Right ventricle myocardium inferior (tissue), 1 donor: ENCODE measurements around the gene TCTN3. TPM values are rescaled to one million over a fixed set of nuclear protein-coding genes. Genes with fewer than 3 reads are reported as not detected.
"Not testable (repeated sequence)": the region's sequence is repeated elsewhere in the genome, so short reads cannot be mapped to it uniquely, and the experiment has no call there.

ENCODE experiments used
- ATAC-seq: fragments of 200-7000 bp; cut with Tn5 transposase; one replicate; pipeline ENCODE4 v1.9.1; 2020; ENCODE audit warnings: mild to moderate bottlenecking, moderate library complexity
- DNase-seq: peaks from one replicate; pipeline ENCODE4 v3.0.0; 2021; ENCODE audit errors: missing footprints
- intact Hi-C: fragments of 100-400 bp; cut with DNase I; formaldehyde crosslinking; loops from one replicate; pipeline ENCODE4 v1.11.0; 2022
- total RNA-seq: library from RNA; stranded (reverse); fragmentation: NEBNext Ultra II Directional; extraction: Animal tissue kit (Norgen Biotek cat#: 25700); gene quantifications from one replicate; pipeline ENCODE4 v1.2.1, GENCODE V29; 2021
- donor health status: DM: no; HTN: yes; CAD: no; lungs with severe emphysema.

Gene TCTN3
- total RNA-seq, 1 donor from 2014 or later = 9.7 TPM

- DNase-seq (no peak), ATAC-seq (no peak)
- intact Hi-C loops = no loop called here
Observed at GRCh38 chr10:95697429-95697828, 3.7 kb upstream of the TCTN3 start.

GRCh38 chr10:95694665-95695064 is 938 bp upstream of the TCTN3 start:
- intact Hi-C loops = loop anchor here (1.0 to 5.0 kb wide), 3 partner anchors 48 to 168 kb away; no protein-coding TSS in a partner anchor

GRCh38 chr10:95693071-95693667 is 558 bp downstream of the TCTN3 start:
- intact Hi-C loops = loop anchor here (5.0 kb wide), 1 partner anchor 169 kb away; no protein-coding TSS in a partner anchor
- DNase-seq (no peak), ATAC-seq (no peak)

More at GRCh38 chr10:95694665-95695064, 938 bp upstream of the TCTN3 start:
- no peak for ATAC-seq
- DNase-seq = no peak

GRCh38 chr10:95691281-95691680 is 2.4 kb downstream of the TCTN3 start:
- intact Hi-C loops = loop anchor here (5.0 kb wide), 1 partner anchor 171 kb away; no protein-coding TSS in a partner anchor
- ATAC-seq = no peak
- DNase-seq = no peak

GRCh38 chr10:95688648-95689047 is 5.1 kb downstream of the TCTN3 start:
- intact Hi-C loops = no loop called here
- ATAC-seq = no peak
- DNase-seq = no peak

- DNase-seq = no peak
- intact Hi-C loops = no loop called here
- no peak for ATAC-seq
Observed at GRCh38 chr10:95683966-95684365, 9.8 kb downstream of the TCTN3 start.

- intact Hi-C loops = loop anchor here (10.0 kb wide), 1 partner anchor 321 kb away; no protein-coding TSS in a partner anchor
- DNase-seq (no peak), ATAC-seq (no peak)
Observed at GRCh38 chr10:95675403-95676116, 18.2 kb downstream of the TCTN3 start.

GRCh38 chr10:95674643-95675042 is 19.1 kb downstream of the TCTN3 start:
- ATAC-seq (no peak), DNase-seq (no peak)
- intact Hi-C loops = loop anchor here (10.0 kb wide), 1 partner anchor 320 kb away; no protein-coding TSS in a partner anchor

GRCh38 chr10:95672641-95673040 is 21.1 kb downstream of the TCTN3 start:
- not testable (repeated sequence) for DNase-seq, ATAC-seq
- intact Hi-C loops = loop anchor here (10.0 kb wide), 1 partner anchor 318 kb away; no protein-coding TSS in a partner anchor

GRCh38 chr10:95664543-95664942 is 29.2 kb downstream of the TCTN3 start:
- intact Hi-C loops = no loop called here
- DNase-seq (no peak), ATAC-seq (no peak)

GRCh38 chr10:95663496-95663895 is 30.2 kb downstream of the TCTN3 start:
- no peak for DNase-seq
- ATAC-seq = peak; percentile 79
- intact Hi-C loops = no loop called here

GRCh38 chr10:95661818-95662217 is 31.9 kb downstream of the TCTN3 start:
- ATAC-seq (no peak), DNase-seq (no peak)
- intact Hi-C loops = no loop called here

GRCh38 chr10:95660283-95660682 is 33.4 kb downstream of the TCTN3 start:
- intact Hi-C loops = no loop called here
- DNase-seq (no peak), ATAC-seq (no peak)

GRCh38 chr10:95657250-95657649 is 36.5 kb downstream of the TCTN3 start:
- intact Hi-C loops = no loop called here
- DNase-seq (no peak), ATAC-seq (no peak)

- peak; percentile 95 for DNase-seq
- intact Hi-C loops = no loop called here
- peak; percentile 97 for ATAC-seq
Observed at GRCh38 chr10:95656291-95657164, 37.2 kb downstream of the TCTN3 start, which contains the start of gene ALDH18A1. Gene ALDH18A1 (minus strand): TSS chr10:95656711. CDS start chr10:95653377, 3,334 bp downstream.

GRCh38 chr10:95655571-95656290 is 38.0 kb downstream of the TCTN3 start:
- no peak for ATAC-seq
- intact Hi-C loops = no loop called here
- no peak for DNase-seq

GRCh38 chr10:95653895-95654294 is 39.8 kb downstream of the TCTN3 start:
- ATAC-seq (no peak), DNase-seq (no peak)
- intact Hi-C loops = no loop called here

GRCh38 chr10:95651346-95652060 is 42.2 kb downstream of the TCTN3 start:
- no peak for DNase-seq
- no peak for ATAC-seq
- intact Hi-C loops = no loop called here
